ENCODE data around the gene COL9A3.

DNA sequence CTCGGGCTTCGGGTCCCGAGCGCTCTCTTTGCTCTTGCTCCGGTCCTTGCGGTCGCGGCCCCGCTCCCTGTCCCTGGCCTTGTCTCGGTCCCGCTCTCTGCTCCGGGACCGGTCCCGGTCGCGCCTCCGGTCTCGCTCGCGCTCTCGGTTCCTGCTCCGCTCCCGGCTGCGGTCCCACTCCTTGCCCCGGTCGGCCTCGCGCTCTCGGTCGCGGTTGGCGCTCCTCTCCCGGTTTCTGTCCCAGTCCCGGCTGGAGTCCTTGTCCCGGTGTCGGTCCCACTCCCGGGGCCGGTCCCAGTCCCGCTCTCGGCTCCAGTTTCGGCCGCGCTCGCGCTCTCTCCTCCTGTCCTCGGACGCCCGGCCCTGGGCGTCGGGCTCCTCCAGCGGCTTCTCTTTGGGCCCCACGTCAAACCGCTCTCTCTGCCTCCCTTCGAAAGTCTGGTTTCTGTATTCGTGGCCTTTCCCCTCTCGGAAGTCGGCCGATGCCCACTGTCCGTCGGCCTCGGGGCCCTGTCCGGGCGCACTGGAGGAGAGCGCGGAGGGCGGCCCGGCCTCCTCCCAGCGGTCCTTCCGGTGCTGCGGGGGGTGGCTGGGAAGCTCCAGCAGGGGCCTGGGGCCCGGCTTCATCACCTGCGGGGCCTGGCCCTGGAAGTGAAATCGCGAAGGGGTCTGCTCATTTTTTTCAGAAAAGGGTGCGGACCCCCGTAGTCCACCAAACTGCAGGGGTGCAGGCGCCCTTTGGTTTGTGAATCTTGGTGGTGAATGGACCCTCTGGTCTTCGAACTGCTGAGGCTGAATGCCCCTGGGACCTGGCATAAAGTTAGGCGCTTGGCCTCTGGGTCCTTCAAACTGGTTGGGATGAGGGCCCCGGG is 62.7 kb downstream of the COL9A3 start:
- TF ChIP-seq, protein P1, sequence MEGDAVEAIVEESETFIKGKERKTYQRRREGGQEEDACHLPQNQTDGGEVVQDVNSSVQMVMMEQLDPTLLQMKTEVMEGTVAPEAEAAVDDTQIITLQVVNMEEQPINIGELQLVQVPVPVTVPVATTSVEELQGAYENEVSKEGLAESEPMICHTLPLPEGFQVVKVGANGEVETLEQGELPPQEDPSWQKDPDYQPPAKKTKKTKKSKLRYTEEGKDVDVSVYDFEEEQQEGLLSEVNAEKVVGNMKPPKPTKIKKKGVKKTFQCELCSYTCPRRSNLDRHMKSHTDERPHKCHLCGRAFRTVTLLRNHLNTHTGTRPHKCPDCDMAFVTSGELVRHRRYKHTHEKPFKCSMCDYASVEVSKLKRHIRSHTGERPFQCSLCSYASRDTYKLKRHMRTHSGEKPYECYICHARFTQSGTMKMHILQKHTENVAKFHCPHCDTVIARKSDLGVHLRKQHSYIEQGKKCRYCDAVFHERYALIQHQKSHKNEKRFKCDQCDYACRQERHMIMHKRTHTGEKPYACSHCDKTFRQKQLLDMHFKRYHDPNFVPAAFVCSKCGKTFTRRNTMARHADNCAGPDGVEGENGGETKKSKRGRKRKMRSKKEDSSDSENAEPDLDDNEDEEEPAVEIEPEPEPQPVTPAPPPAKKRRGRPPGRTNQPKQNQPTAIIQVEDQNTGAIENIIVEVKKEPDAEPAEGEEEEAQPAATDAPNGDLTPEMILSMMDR (conservative IDR thresholded peaks at IDR 0.05), result no peak
- no peak for TF ChIP-seq EZH2 (IDR thresholded peaks at IDR 0.05; ENCODE audit: low read depth)

Measured in PC-9 (cell line).